GM12801 (cell line): ENCODE results near the gene MT1G.

ENCODE experiments used
- CTCF ChIP-seq: IDR thresholded peaks from one replicate; pipeline ENCODE4 v1.5.1; 2011; ENCODE audit warnings: control low read depth; ENCODE audit not compliant: insufficient read length; ENCODE audit errors: extremely low read depth

Gene MT1G

GRCh38 chr16:56673921-56674320, 6.1 kb upstream of the MT1G start:
- no peak for TF ChIP-seq CTCF

GRCh38 chr16:56672761-56673536, 5.1 kb upstream of the MT1G start:
- TF ChIP-seq CTCF: no peak

GRCh38 chr16:56670620-56670934, 2.7 kb upstream of the MT1G start:
- no peak for TF ChIP-seq CTCF

- no peak for TF ChIP-seq CTCF
These were observed 2.2 kb upstream of the MT1G start for GRCh38 chr16:56669840-56670619.

- no peak for TF ChIP-seq CTCF
These were observed 1.4 kb upstream of the MT1G start, which contains the start of gene MT1H for GRCh38 chr16:56669005-56669839. Gene MT1H, plus strand, starts transcription at chr16:56669814. Its CDS starts 71 bp downstream, at chr16:56669885.

- no peak for TF ChIP-seq CTCF
These were observed 3.4 kb downstream of the MT1G start for GRCh38 chr16:56664506-56664905.
